Type B pancreatic cell (in vitro differentiated cells): ENCODE measurements around the gene ADAM10. TPM values are rescaled to one million over a fixed set of nuclear protein-coding genes. Genes with fewer than 3 reads are reported as not detected.

ENCODE experiments used
- DNase-seq: peaks from one replicate; pipeline ENCODE4 v3.0.0; 2021; ENCODE audit warnings: mixed read lengths; ENCODE audit not compliant: unreplicated experiment; ENCODE audit errors: extremely low spot score
- H3K27ac Mint-ChIP-seq: 2 replicates; pipeline ENCODE4 v1.8.0; 2021; ENCODE audit warnings: mild to moderate bottlenecking, mixed read lengths
- H3K27me3 Mint-ChIP-seq: 2 replicates; pipeline ENCODE4 v1.8.0; 2021; ENCODE audit warnings: mixed read lengths
- H3K36me3 Mint-ChIP-seq: 2 replicates; pipeline ENCODE4 v1.8.0; 2021; ENCODE audit warnings: mixed read lengths
- H3K4me1 Mint-ChIP-seq: one replicate; pipeline ENCODE4 v1.8.0; 2021; ENCODE audit warnings: mixed read lengths; ENCODE audit not compliant: unreplicated experiment
- H3K4me3 Mint-ChIP-seq: 2 replicates; pipeline ENCODE4 v1.8.0; 2021; ENCODE audit warnings: mild to moderate bottlenecking, mixed read lengths
- H3K9me3 Mint-ChIP-seq: 2 replicates; pipeline ENCODE4 v1.8.0; 2021; ENCODE audit warnings: mixed read lengths
- total RNA-seq: library from RNA; stranded (reverse); gene quantifications from 2 replicates; pipeline ENCODE4 v1.2.1, GENCODE V29; 2021; ENCODE audit warnings: low replicate concordance
- TF ChIP-seq, protein P1 (sequence below): fragments of 200-600 bp; sonication (generic); conservative IDR thresholded peaks from 2 replicates; pipeline ENCODE4 v1.5.0; 2021; ENCODE audit warnings: antibody characterized with exemption, mild to moderate bottlenecking

Gene ADAM10
- total RNA-seq, 1 donor from 2014 or later: 228 TPM

DNA sequence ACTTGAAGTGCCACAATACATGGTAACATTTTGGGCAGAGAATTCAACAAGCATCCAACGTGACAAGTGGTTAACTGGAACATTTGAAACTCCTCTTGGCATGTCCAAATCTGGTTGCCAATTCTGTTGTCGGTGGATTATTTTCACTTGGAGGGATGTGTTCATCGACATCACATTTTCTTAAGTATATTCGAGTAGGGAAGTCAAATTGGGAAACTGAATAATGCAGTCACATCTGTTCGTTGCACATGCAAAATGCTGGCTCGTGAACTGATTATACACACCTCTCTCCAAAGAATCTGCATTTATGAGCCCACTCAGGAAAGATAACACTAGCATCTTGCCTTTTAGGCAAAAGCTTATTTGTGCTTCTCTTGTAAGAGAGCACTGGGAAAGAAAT lies 178.0 kb downstream of the ADAM10 start:
- H3K4me1 Mint-ChIP-seq: peaks cover 21% of the 10 kb centered on the region
- TF ChIP-seq, protein P1, sequence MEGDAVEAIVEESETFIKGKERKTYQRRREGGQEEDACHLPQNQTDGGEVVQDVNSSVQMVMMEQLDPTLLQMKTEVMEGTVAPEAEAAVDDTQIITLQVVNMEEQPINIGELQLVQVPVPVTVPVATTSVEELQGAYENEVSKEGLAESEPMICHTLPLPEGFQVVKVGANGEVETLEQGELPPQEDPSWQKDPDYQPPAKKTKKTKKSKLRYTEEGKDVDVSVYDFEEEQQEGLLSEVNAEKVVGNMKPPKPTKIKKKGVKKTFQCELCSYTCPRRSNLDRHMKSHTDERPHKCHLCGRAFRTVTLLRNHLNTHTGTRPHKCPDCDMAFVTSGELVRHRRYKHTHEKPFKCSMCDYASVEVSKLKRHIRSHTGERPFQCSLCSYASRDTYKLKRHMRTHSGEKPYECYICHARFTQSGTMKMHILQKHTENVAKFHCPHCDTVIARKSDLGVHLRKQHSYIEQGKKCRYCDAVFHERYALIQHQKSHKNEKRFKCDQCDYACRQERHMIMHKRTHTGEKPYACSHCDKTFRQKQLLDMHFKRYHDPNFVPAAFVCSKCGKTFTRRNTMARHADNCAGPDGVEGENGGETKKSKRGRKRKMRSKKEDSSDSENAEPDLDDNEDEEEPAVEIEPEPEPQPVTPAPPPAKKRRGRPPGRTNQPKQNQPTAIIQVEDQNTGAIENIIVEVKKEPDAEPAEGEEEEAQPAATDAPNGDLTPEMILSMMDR: no peak
- H3K27ac Mint-ChIP-seq: no peak overlapping the region
- H3K4me3 Mint-ChIP-seq: no peak overlapping the region
- no peaks in the 10 kb centered on the region for H3K27me3 Mint-ChIP-seq
- H3K9me3 Mint-ChIP-seq: peaks cover 9% of the 10 kb centered on the region
- DNase-seq: no peak
- H3K36me3 Mint-ChIP-seq: no peaks in the 10 kb centered on the region

DNA sequence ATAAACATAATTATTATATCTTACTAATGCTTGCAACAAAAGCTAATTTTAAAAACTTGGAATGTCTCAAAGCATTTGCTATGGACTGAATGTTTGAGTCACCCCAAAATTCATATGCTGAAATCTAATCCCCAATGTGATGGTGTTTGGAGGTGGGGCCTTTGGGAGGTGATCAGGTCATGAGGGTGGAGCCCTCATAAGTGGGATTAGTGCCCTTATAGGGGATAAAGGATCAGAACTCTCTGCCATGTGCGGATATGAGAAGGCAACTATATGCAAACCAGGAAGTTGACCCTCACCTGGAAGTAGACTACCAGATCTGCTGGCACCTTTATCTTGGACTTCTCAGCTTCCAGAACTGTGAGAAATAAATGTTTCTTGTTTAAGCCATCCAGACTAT lies 180.1 kb downstream of the ADAM10 start:
- Mint-ChIP-seq H3K9me3 (peaks cover 5% of the 10 kb centered on the region), H3K27me3 (no peaks in the 10 kb centered on the region), H3K4me1 (peaks cover 16% of the 10 kb centered on the region), H3K27ac (no peak overlapping the region), H3K36me3 (no peaks in the 10 kb centered on the region), H3K4me3 (no peak overlapping the region)
- DNase-seq: no peak
- TF ChIP-seq, protein P1: no peak

DNA sequence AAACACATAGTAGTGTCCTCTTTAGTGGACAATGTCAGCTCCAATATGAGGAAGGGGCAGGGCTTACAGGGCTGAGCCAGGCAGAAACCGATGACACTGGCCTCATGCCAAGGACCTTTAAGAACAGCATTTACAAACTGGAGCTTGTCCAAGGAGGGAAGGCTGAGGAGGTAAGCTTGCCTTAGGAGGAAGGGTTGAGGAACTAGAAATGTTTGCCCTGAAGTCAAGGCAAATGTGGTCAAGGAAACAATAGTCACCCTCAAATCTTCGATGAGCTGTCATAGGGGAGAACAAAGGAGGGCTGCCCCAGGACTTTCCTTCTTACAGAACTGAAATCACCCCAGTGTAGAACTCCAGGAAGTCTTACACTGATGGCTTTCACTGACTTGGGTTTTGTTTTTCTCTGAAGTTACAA lies 181.3 kb downstream of the ADAM10 start:
- H3K4me1 Mint-ChIP-seq: peaks cover 16% of the 10 kb centered on the region
- no peak overlapping the region for H3K4me3 Mint-ChIP-seq
- no peaks in the 10 kb centered on the region for H3K27me3 Mint-ChIP-seq
- TF ChIP-seq, protein P1: no peak
- no peak overlapping the region for H3K27ac Mint-ChIP-seq
- H3K36me3 Mint-ChIP-seq: no peaks in the 10 kb centered on the region
- peaks cover 5% of the 10 kb centered on the region for H3K9me3 Mint-ChIP-seq
- DNase-seq: no peak

DNA sequence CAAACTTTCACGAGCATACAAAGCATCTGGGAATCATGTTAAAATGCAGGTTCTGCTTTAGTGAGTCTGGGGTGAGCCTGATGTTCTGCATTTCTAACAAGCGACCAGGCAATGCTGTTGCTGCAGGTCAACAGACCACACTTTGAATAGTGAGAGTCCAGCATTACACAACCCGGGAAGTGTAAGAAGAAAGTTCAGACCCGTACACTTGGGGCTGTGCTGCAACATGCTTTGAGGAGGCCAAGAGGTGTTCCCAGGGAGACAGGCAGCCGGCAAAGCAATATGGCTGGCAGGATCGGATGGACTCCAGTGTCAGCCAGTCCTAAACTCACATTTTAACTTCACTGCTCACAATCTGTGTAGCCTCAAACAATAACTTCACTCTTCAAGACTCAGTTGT lies 183.5 kb downstream of the ADAM10 start:
- Mint-ChIP-seq H3K27ac (no peak overlapping the region), H3K4me1 (peaks cover 12% of the 10 kb centered on the region), H3K9me3 (peaks cover 9% of the 10 kb centered on the region), H3K4me3 (no peak overlapping the region), H3K27me3 (no peaks in the 10 kb centered on the region), H3K36me3 (no peaks in the 10 kb centered on the region)
- TF ChIP-seq, protein P1: no peak
- DNase-seq: no peak

DNA sequence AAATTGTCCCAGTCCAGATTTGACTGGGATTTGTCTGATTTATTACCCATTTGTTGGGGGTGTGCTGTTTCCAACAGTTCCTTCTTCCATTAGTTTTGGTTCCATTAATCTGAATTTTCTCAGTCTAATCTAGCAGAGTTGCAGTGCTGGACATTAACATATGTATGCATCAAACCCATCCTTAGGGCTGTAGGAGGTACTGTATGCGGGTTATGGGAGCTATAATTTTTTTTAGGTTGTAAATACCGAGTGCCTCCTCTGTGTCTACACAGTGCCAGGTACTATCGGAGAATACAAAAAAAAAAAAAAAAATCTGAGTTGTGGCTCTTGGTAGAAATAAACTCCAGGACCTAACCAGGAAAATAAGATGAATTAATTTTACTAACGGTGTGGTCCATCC lies 183.9 kb downstream of the ADAM10 start:
- TF ChIP-seq, protein P1: peak; percentile 51
- DNase-seq: no peak
- H3K27me3 Mint-ChIP-seq: no peaks in the 10 kb centered on the region
- H3K4me1 Mint-ChIP-seq: peaks cover 16% of the 10 kb centered on the region
- no peak overlapping the region for H3K4me3 Mint-ChIP-seq
- H3K9me3 Mint-ChIP-seq: peaks cover 9% of the 10 kb centered on the region
- no peak overlapping the region for H3K27ac Mint-ChIP-seq
- no peaks in the 10 kb centered on the region for H3K36me3 Mint-ChIP-seq

DNA sequence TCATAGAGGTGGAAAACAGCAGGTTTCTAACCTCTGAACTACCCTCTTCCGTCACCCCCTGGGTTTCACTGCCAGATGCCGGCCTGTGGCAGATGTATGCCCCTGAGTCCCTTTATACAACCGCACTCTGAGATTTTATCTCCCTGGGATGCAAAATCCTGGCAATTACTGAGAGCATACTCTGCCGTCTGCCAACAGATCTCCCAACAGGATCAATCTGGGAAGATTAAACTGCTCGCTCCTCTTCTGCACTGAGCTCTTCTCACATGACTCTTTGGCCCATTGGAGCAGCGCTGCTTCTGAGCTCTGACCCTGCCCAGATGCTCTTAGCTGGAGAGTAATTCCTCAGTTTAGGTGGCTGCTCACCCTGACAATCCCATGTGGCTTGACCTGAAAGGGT lies 184.5 kb downstream of the ADAM10 start:
- no peak for DNase-seq
- Mint-ChIP-seq H3K4me3 (no peak overlapping the region), H3K27ac (no peak overlapping the region), H3K4me1 (peaks cover 21% of the 10 kb centered on the region), H3K36me3 (no peaks in the 10 kb centered on the region), H3K27me3 (no peaks in the 10 kb centered on the region), H3K9me3 (peaks cover 12% of the 10 kb centered on the region)
- TF ChIP-seq, protein P1: no peak
